ENCODE data around the gene ITGA8. TPM values are rescaled to one million over a fixed set of nuclear protein-coding genes. Genes with fewer than 3 reads are reported as not detected.

The ITGA8 gene
- total RNA-seq, 1 donor from 2014 or later: not detected

- H3K27me3 Mint-ChIP-seq (ENCODE audit: insufficient read depth): no peaks in the 10 kb centered on the region
- H3K36me3 Mint-ChIP-seq (ENCODE audit: low read depth): no peaks in the 10 kb centered on the region
- DNase-seq (ENCODE audit: low spot score): no peak
- H3K27ac Mint-ChIP-seq: no peak overlapping the region
- intact Hi-C loops (cut with micrococcal nuclease): no loop called here
- no peaks in the 10 kb centered on the region for H3K4me1 Mint-ChIP-seq (ENCODE audit: low read depth)
- H3K9me3 Mint-ChIP-seq: no peaks in the 10 kb centered on the region
- H3K4me3 Mint-ChIP-seq: no peak overlapping the region
Observed at GRCh38 chr10:15703151-15703880, 16.4 kb downstream of the ITGA8 start.

GRCh38 chr10:15700078-15700674 is 19.5 kb downstream of the ITGA8 start:
- no peaks in the 10 kb centered on the region for H3K27me3 Mint-ChIP-seq (ENCODE audit: insufficient read depth)
- H3K36me3 Mint-ChIP-seq (ENCODE audit: low read depth): no peaks in the 10 kb centered on the region
- no peaks in the 10 kb centered on the region for H3K9me3 Mint-ChIP-seq
- no peaks in the 10 kb centered on the region for H3K4me1 Mint-ChIP-seq (ENCODE audit: low read depth)
- no peak overlapping the region for H3K27ac Mint-ChIP-seq
- no peak overlapping the region for H3K4me3 Mint-ChIP-seq
- no peak for DNase-seq (ENCODE audit: low spot score)
- intact Hi-C loops (cut with micrococcal nuclease): no loop called here

- Mint-ChIP-seq H3K4me1 (ENCODE audit: low read depth) (no peaks in the 10 kb centered on the region), H3K27ac (no peak overlapping the region), H3K27me3 (ENCODE audit: insufficient read depth) (peaks cover 2% of the 10 kb centered on the region), H3K36me3 (ENCODE audit: low read depth) (no peaks in the 10 kb centered on the region), H3K4me3 (no peak overlapping the region), H3K9me3 (no peaks in the 10 kb centered on the region)
- intact Hi-C loops (cut with micrococcal nuclease): no loop called here
- no peak for DNase-seq (ENCODE audit: low spot score)
Observed at GRCh38 chr10:15695852-15696251, 23.9 kb downstream of the ITGA8 start.

- Mint-ChIP-seq H3K27ac (no peak overlapping the region), H3K27me3 (ENCODE audit: insufficient read depth) (peaks cover 15% of the 10 kb centered on the region), H3K4me1 (ENCODE audit: low read depth) (no peaks in the 10 kb centered on the region), H3K9me3 (no peaks in the 10 kb centered on the region), H3K4me3 (no peak overlapping the region), H3K36me3 (ENCODE audit: low read depth) (no peaks in the 10 kb centered on the region)
- DNase-seq (ENCODE audit: low spot score): no peak
- intact Hi-C loops (cut with micrococcal nuclease): no loop called here
Observed at GRCh38 chr10:15690031-15690430, 29.7 kb downstream of the ITGA8 start.

- intact Hi-C loops (cut with micrococcal nuclease): no loop called here
- DNase-seq (ENCODE audit: low spot score): no peak
- Mint-ChIP-seq H3K4me3 (no peak overlapping the region), H3K9me3 (no peaks in the 10 kb centered on the region), H3K4me1 (ENCODE audit: low read depth) (no peaks in the 10 kb centered on the region), H3K36me3 (ENCODE audit: low read depth) (no peaks in the 10 kb centered on the region), H3K27me3 (ENCODE audit: insufficient read depth) (peaks cover 17% of the 10 kb centered on the region), H3K27ac (no peak overlapping the region)
Observed at GRCh38 chr10:15684768-15685167, 35.0 kb downstream of the ITGA8 start.

GRCh38 chr10:15681076-15681475 is 38.6 kb downstream of the ITGA8 start:
- H3K9me3 Mint-ChIP-seq: no peaks in the 10 kb centered on the region
- intact Hi-C loops (cut with micrococcal nuclease): no loop called here
- H3K27me3 Mint-ChIP-seq (ENCODE audit: insufficient read depth): peaks cover 11% of the 10 kb centered on the region
- H3K4me1 Mint-ChIP-seq (ENCODE audit: low read depth): no peaks in the 10 kb centered on the region
- no peak overlapping the region for H3K4me3 Mint-ChIP-seq
- H3K36me3 Mint-ChIP-seq (ENCODE audit: low read depth): no peaks in the 10 kb centered on the region
- H3K27ac Mint-ChIP-seq: no peak overlapping the region
- DNase-seq (ENCODE audit: low spot score): no peak

- H3K27me3 Mint-ChIP-seq (ENCODE audit: insufficient read depth): peaks cover 4% of the 10 kb centered on the region
Observed at GRCh38 chr10:15678851-15679250, 40.9 kb downstream of the ITGA8 start.

GRCh38 chr10:15672469-15672868 is 47.3 kb downstream of the ITGA8 start:
- H3K4me3 Mint-ChIP-seq: no peak overlapping the region
- H3K9me3 Mint-ChIP-seq: no peaks in the 10 kb centered on the region
- no peaks in the 10 kb centered on the region for H3K4me1 Mint-ChIP-seq (ENCODE audit: low read depth)
- no peak for DNase-seq (ENCODE audit: low spot score)
- H3K27me3 Mint-ChIP-seq (ENCODE audit: insufficient read depth): peaks cover 2% of the 10 kb centered on the region
- no peak overlapping the region for H3K27ac Mint-ChIP-seq
- intact Hi-C loops (cut with micrococcal nuclease): no loop called here
- H3K36me3 Mint-ChIP-seq (ENCODE audit: low read depth): no peaks in the 10 kb centered on the region

More at GRCh38 chr10:15678851-15679250, 40.9 kb downstream of the ITGA8 start:
- no peaks in the 10 kb centered on the region for H3K4me1 Mint-ChIP-seq (ENCODE audit: low read depth)
- intact Hi-C loops (cut with micrococcal nuclease): no loop called here
- no peak overlapping the region for H3K27ac Mint-ChIP-seq
- DNase-seq (ENCODE audit: low spot score): no peak
- no peaks in the 10 kb centered on the region for H3K9me3 Mint-ChIP-seq
- no peak overlapping the region for H3K4me3 Mint-ChIP-seq
- no peaks in the 10 kb centered on the region for H3K36me3 Mint-ChIP-seq (ENCODE audit: low read depth)

GRCh38 chr10:15670880-15671279 is 48.8 kb downstream of the ITGA8 start:
- intact Hi-C loops (cut with micrococcal nuclease): no loop called here
- no peaks in the 10 kb centered on the region for H3K27me3 Mint-ChIP-seq (ENCODE audit: insufficient read depth)
- H3K9me3 Mint-ChIP-seq: peaks cover 3% of the 10 kb centered on the region
- no peaks in the 10 kb centered on the region for H3K36me3 Mint-ChIP-seq (ENCODE audit: low read depth)
- DNase-seq (ENCODE audit: low spot score): no peak
- H3K4me1 Mint-ChIP-seq (ENCODE audit: low read depth): no peaks in the 10 kb centered on the region
- no peak overlapping the region for H3K4me3 Mint-ChIP-seq
- H3K27ac Mint-ChIP-seq: no peak overlapping the region

GRCh38 chr10:15661574-15661973 is 58.1 kb downstream of the ITGA8 start:
- intact Hi-C loops (cut with micrococcal nuclease): no loop called here
- no peak overlapping the region for H3K27ac Mint-ChIP-seq
- no peak for DNase-seq (ENCODE audit: low spot score)
- no peaks in the 10 kb centered on the region for H3K4me1 Mint-ChIP-seq (ENCODE audit: low read depth)
- no peak overlapping the region for H3K4me3 Mint-ChIP-seq
- H3K36me3 Mint-ChIP-seq (ENCODE audit: low read depth): no peaks in the 10 kb centered on the region
- no peaks in the 10 kb centered on the region for H3K27me3 Mint-ChIP-seq (ENCODE audit: insufficient read depth)
- no peaks in the 10 kb centered on the region for H3K9me3 Mint-ChIP-seq

GRCh38 chr10:15660990-15661389 is 58.7 kb downstream of the ITGA8 start:
- Mint-ChIP-seq H3K4me1 (ENCODE audit: low read depth) (no peaks in the 10 kb centered on the region), H3K9me3 (no peaks in the 10 kb centered on the region), H3K4me3 (no peak overlapping the region), H3K36me3 (ENCODE audit: low read depth) (no peaks in the 10 kb centered on the region), H3K27me3 (ENCODE audit: insufficient read depth) (no peaks in the 10 kb centered on the region), H3K27ac (no peak overlapping the region)
- DNase-seq (ENCODE audit: low spot score): no peak
- intact Hi-C loops (cut with micrococcal nuclease): no loop called here

- H3K9me3 Mint-ChIP-seq: no peaks in the 10 kb centered on the region
- no peaks in the 10 kb centered on the region for H3K27me3 Mint-ChIP-seq (ENCODE audit: insufficient read depth)
- DNase-seq (ENCODE audit: low spot score): no peak
- no peak overlapping the region for H3K27ac Mint-ChIP-seq
- H3K4me1 Mint-ChIP-seq (ENCODE audit: low read depth): no peaks in the 10 kb centered on the region
- no peaks in the 10 kb centered on the region for H3K36me3 Mint-ChIP-seq (ENCODE audit: low read depth)
- intact Hi-C loops (cut with micrococcal nuclease): no loop called here
- no peak overlapping the region for H3K4me3 Mint-ChIP-seq
Observed at GRCh38 chr10:15658069-15658702, 61.5 kb downstream of the ITGA8 start.

- no peaks in the 10 kb centered on the region for H3K27me3 Mint-ChIP-seq (ENCODE audit: insufficient read depth)
- H3K36me3 Mint-ChIP-seq (ENCODE audit: low read depth): no peaks in the 10 kb centered on the region
- no peak overlapping the region for H3K27ac Mint-ChIP-seq
- intact Hi-C loops (cut with micrococcal nuclease): no loop called here
- no peaks in the 10 kb centered on the region for H3K4me1 Mint-ChIP-seq (ENCODE audit: low read depth)
- no peaks in the 10 kb centered on the region for H3K9me3 Mint-ChIP-seq
- no peak overlapping the region for H3K4me3 Mint-ChIP-seq
- DNase-seq (ENCODE audit: low spot score): no peak
Observed at GRCh38 chr10:15652757-15653156, 67.0 kb downstream of the ITGA8 start.
